ENCODE measurements around the gene AURKA.

- TF ChIP-seq CTCF (IDR thresholded peaks at IDR 0.05) (no peak), POLR2AphosphoS5 (IDR thresholded peaks at IDR 0.05) (peak; percentile 76 to 92 (median 84)), POLR2A (IDR thresholded peaks at IDR 0.05) (no peak)
Measured at GRCh38 chr20:56358600-56359211, 33.3 kb downstream of the AURKA start, which contains the start of gene FAM210B.
